ENCODE measurements around the gene RBM23.
A peak's percentile ranks its signal among the peaks of the same experiment; 100 is the strongest.

The RBM23 gene

GRCh38 chr14:22885975-22886374 is 33.0 kb downstream of the RBM23 start:
- no peak for DNase-seq

DNA sequence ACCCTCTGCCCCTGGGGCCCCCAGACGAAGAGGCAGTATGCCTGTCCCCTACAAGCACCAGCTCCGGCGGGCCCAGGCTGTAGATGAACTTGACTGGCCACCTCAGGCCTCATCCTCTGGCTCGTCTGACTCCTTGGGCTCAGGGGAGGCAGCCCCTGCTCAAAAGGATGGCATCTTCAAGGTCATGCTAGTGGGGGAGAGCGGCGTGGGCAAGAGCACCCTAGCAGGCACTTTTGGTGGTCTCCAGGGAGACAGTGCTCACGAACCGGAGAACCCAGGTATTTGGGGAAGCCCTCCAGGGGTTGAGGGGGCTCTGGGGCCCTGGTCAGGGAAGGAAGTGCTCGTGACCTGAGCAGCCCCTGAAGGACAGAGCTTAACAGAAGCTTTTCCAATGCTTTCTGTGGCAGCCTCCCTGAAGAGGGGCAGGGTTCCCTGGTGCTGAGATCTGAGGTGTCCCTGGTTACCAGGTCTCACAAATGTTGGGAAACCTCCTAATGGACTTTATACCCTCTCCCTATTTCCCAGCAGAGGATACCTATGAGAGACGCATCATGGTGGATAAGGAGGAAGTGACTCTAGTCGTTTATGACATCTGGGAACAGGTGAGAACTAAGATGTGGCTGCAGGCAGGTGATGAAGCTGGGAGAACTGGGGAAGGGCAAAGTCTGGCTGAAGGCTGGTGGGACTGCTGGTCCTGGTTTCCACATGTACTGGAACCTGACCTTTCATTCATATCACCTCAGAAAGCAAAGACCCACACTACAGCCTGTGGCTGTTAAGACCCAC is 34.0 kb downstream of the RBM23 start:
- no peak for DNase-seq

DNA sequence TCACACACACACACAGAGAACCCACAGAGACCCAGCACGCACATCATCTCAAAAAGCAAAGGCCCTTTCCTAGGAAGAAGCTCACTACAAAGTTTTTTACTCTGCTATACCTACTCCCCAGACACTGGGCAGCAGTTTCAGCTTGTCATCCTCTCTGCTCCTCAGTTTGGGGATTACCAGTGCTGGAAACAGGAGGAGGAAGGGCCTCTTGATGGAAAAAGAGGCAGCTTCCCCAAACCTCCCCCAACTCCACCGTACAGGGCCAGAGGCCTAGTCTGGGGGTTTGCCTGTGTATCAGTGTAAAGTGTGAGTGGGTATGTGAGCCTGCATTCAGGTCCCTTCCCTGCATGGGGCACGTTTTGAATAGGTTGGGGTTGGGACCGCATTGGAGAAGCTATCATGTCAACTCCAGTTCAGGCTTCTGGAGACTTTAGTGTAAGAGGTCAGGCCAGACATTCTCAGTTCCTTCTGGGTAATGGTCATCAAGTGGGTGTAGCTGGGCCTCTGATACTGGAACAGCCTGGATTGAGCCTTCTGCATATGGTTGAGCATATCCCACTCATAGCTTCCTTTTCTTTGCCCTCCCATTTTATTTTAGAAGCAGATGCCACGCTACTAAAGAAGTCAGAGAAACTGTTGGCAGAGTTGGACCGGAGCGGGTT is 34.7 kb downstream of the RBM23 start:
- DNase-seq = no peak

DNA sequence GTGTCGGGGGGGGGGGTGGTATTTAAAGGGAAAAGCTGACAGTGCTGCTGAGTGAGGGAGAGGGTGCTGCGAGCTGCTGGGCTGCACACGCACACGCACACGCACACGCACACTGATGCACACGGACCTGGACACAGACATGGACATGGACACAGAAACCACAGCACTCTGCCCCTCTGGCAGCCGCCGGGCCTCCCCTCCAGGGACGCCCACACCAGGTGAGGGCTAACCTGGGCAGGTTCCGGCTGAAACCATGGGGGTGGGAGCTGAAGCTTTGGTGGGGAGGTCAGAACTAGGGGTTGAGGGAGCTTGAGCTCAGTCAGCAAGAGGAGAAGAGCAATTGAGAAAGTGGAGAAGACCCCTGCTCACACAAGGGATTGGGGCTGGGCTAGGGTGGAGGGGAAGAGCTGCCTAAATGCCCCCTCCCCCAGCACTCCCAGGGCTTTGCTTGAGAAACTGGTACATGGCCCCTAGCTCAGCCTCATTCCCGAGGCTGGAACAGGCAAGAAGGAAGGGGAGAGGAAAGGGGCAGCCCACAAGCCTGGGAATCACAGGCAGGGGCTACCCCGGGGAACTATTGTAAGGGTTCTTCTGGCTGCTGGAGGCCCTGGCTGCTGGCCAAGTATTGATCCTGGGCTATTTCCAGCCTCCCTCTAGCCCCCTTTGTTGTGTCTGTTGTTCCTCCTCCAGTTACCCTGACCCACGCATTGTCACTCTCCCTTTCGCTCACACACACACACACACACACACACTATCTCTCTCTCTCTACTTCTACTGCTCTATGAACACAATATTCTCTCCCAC is 35.6 kb downstream of the RBM23 start, which contains the start of gene REM2:
Gene REM2 (plus strand): TSS at position 50 of the 804 bp plus-strand sequence. CDS start 66 bp downstream, at position 116.
- DNase-seq = no peak

DNA sequence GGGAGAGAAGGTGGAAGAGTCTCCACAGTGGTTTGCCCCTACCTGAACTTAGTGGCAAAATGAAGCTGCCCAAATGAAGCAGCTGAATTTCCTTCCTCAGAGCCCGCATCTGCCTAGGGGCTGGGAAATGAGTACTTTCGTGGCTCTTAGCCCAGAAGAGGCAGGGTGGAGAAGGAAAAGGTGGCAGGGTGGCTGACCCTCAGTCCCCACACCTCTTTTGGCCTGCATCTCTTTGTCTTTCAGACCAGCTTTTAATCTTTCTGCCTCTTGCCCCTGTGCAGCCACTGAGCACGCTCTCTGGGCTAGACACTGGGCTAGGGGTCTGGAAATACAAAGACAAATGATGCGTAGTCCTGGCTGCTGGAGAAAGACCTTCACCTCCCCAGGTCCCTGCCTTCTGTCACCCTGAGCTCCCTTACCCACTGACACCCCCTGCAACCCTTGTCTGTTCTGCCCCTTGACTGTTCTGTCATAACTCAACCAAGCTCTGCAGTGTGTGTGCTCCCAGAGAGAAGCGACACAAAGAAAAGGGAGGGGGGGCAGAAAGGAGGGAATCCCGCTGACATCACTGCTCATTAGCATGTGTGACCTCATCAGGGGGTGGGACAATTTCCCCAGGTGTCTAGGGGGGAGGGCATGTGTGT is 36.3 kb downstream of the RBM23 start:
- peak in 1 of 2 donors; percentile 43 for DNase-seq

GRCh38 chr14:22882064-22882463 is 36.9 kb downstream of the RBM23 start:
- no peak for DNase-seq

GRCh38 chr14:22878271-22879246 is 40.4 kb downstream of the RBM23 start:
- DNase-seq = no peak

- DNase-seq = no peak
These were observed 41.9 kb downstream of the RBM23 start for GRCh38 chr14:22877000-22877501.

DNA sequence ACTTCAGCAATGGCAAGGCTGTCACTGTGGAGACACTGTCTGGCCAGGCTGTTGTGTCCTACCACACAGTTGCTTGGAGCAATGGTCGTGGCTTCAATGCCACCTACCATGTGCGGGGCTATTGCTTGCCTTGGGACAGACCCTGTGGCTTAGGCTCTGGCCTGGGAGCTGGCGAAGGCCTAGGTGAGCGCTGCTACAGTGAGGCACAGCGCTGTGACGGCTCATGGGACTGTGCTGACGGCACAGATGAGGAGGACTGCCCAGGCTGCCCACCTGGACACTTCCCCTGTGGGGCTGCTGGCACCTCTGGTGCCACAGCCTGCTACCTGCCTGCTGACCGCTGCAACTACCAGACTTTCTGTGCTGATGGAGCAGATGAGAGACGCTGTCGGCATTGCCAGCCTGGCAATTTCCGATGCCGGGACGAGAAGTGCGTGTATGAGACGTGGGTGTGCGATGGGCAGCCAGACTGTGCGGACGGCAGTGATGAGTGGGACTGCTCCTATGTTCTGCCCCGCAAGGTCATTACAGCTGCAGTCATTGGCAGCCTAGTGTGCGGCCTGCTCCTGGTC is 43.1 kb downstream of the RBM23 start:
- no peak for DNase-seq

GRCh38 chr14:22875003-22875747 is 43.8 kb downstream of the RBM23 start:
- no peak for DNase-seq

DNA sequence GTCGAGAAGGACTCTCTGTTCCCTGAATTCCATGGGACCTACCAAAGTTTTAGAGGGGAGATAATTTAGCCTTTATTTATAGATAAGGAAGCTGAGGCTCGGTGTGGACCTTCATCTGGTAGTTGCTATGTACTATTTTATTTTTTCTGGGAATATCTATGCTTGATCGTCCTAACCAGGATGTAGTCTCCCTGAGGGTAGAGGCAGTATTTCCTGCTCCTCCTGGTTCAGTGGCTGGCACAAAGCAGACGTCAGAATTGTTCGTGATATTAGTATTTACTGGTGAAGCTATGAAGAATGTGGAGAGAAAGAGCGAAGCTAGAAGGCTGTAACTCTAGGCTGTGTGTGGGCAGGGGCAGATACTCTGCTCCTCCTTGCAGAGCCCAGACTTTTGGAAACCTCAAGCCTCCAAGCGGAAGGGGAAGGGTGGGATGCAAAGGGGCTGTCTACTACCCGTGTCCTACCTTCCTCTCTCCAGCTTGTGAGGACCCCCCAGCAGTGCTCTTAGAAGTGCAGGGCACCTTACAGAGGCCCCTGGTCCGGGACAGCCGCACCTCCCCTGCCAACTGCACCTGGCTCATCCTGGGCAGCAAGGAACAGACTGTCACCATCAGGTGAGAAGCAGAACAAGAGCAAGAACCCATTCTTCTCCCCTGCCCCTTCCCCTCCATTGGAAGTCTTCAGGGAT is 46.0 kb downstream of the RBM23 start:
- no peak for DNase-seq

DNA sequence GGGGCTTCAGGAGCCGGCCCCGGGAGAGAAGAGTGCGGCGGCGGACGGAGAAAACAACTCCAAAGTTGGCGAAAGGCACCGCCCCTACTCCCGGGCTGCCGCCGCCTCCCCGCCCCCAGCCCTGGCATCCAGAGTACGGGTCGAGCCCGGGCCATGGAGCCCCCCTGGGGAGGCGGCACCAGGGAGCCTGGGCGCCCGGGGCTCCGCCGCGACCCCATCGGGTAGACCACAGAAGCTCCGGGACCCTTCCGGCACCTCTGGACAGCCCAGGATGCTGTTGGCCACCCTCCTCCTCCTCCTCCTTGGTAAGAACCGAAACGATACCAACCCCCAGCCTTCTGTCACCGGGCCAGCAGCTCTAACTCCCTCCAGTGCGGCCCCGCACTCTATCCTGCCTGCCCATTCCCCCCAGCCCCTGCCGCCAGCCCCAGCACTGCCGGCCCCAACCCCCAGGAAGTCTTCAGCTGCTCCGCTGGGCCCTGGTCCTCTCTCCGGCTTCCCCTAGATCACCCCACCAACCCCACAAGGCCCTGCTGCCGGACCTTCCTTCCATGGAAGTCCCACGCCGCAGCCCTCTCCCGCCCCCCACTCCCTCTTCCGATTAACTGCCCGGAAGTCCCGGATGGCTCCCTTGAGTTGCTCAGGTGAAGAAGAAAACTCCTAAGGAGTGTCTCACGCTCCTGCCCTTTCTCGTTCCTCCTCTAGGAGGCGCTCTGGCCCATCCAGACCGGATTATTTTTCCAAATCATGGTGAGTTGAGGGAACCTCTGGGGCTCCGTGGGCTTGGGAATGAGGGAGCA is 46.7 kb downstream of the RBM23 start:
- peak; percentile 79 to 82 for DNase-seq

GRCh38 chr14:22871224-22872032 is 47.5 kb downstream of the RBM23 start, which contains the start of gene LRP10:
Gene LRP10 (plus strand): TSS chr14:22871740. CDS start chr14:22872304, 564 bp downstream.
- peak; percentile 75 to 82 for DNase-seq

- no peak for DNase-seq
These were observed 48.1 kb downstream of the RBM23 start for GRCh38 chr14:22870811-22871223.

GRCh38 chr14:22866874-22867273 is 52.1 kb downstream of the RBM23 start:
- no peak for DNase-seq

DNA sequence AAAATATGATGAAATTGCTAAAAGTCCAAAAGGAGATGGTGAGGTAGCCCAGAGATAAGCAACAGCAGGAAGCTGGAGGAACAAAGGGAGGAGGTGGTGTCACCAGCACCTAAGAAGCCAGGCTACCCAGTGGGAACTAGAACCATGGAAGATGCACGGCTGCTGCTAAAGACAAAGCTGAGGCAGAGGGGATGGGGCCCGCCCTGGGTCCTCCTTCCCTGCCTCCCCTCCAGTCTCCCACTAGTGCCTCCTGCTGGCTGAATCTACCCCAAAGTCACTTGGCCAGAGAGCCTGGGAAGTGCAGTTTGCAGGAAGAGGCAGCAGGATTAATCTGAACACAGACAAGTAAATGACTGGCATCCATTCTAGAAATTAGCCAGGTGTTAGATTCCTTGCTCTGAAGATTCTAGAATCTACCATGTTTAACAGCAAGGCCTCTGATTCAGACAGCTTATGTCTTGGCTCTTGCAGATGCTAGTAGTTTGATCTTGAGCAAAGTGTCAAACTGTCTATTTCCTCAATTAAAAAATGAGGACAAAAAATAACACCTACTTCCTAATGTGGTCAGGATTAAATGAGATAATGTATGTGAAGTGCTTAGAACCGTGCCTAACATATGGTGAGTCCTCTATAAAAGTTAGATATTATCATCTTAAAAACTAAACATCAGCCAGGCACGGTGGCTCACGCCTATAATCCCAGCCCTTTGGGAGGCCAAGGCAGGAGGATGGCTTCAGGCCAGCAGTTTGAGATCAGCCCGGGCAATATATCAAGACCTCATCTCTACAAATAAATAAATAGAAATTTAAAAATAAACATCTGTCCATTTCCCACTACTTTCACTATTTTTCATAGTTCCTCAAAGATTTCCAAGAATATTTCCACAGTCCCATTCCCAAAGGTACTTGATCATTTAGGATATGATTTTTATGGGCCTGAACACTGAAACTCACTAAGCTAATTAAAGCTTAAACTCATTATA is 53.2 kb downstream of the RBM23 start:
- DNase-seq = peak in 1 of 2 donors; percentile 25

All from stimulated activated CD4-positive, alpha-beta T cell treated with anti-CD3 and anti-CD28 coated beads, Interleukin-2, amount 100 ng/mL, for 24 hours (primary cell).